GM21723 (cell line): Measurements from ENCODE around the gene PUSL1.

Experiments
- ATAC-seq: cut with Tn5 transposase; IDR thresholded peaks from one replicate; pipeline ENCODE4 v1.9.1; 2021; ENCODE audit warnings: mild to moderate bottlenecking, moderate library complexity; ENCODE audit not compliant: unreplicated experiment

PUSL1 gene

GRCh38 chr1:1321477-1321876, 13.1 kb downstream of the PUSL1 start:
- no peak for ATAC-seq

GRCh38 chr1:1322418-1322817, 14.0 kb downstream of the PUSL1 start:
- no peak for ATAC-seq

- no peak for ATAC-seq
Measured at GRCh38 chr1:1322952-1323351, 14.6 kb downstream of the PUSL1 start.

DNA sequence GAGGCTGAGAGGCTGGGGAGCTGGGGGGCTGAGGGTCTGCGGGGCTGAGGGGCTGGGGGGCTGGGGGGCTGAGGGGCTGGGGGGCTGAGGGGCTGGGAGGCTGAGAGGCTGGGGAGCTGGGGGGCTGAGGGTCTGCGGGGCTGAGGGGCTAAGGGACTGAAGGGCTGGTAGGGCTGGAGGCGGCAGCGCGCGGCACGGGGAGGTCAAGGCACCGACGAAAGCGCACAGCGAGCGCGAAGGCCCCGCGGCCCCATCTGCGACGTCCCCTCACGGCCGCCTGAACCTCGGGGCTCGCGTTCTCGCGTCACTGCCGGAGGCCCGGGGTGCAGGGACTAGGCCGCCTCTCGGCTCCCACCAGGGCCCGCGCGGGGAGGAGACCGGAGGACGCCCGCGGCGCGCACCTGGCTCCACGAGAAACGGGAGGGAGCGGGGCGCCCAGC, 15.7 kb downstream of the PUSL1 start:
- peak; percentile 28 for ATAC-seq

DNA sequence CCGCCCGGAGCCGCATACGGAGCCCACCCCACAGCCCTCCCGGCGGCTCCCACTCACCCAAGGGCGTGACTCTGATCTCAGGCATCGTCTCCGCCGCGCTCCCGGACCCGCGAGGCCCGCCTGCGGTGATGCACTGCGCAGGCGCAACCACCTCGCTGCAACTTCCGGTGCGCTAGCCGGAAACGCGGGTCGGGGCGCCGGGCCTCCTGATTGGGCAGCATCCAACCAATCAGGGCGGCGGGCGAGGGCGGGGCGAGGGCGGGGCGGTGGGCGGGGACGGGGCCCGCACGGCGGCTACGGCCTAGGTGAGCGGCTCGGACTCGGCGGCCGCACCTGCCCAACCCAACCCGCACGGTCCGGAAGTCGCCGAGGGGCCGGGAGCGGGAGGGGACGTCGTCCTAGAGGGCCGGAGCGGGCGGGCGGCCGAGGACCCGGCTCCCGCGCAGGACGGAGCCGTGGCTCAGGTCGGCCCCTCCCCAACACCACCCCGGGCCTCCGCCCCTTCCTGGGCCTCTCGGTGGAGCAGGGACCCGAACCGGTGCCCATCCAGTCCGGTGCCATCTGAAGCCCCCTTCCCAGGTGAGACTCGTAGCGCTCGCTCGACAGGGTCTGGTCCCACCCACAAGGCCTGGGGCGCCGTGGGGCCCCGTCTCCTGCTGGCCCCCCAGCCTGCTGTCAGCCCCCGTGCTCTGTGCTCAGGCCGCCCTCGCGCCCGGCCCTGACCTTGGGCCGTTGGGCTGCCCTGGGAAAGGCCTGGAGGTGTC, 16.3 kb downstream of the PUSL1 start, which contains the start of the genes CPTP and INTS11:
CPTP (plus strand) TSS at position 279 of the 764 bp plus-strand sequence. CDS start 2,109 bp downstream, outside the sequence.
INTS11 (minus strand) TSS at position 137 of the 764 bp plus-strand sequence; CDS start at position 85, 52 bp downstream.
- peak; percentile 70 for ATAC-seq

- no peak for ATAC-seq
Measured at GRCh38 chr1:1325288-1326074, 17.1 kb downstream of the PUSL1 start.

DNA sequence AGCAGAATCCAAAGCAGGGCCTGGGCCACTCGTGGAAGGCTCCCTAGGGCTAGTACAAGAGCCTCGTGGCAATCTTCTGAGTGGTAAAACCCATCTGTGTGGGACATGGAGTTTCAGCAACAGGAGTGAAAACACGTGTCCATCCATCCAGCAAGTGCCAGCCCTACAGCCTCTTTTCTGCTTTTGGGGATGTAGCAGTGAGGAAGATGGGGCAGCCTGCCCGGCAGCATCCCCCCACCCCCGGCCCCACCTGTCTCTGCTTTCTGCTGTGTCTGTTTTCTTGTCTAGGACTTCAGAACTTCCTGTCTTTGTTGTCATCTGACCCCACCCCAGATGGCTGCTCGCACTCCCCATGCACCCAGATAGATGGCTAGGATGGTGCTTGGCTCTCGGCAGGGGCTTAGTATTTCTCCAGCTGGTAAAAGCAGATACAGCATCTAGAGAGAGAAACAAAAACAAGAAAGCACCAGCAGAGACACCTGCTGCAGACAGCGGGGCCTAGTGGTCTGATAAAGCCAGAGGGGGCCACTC, 17.7 kb downstream of the PUSL1 start:
- ATAC-seq, result no peak

- ATAC-seq, result no peak
Measured at GRCh38 chr1:1327291-1327690, 18.9 kb downstream of the PUSL1 start.

DNA sequence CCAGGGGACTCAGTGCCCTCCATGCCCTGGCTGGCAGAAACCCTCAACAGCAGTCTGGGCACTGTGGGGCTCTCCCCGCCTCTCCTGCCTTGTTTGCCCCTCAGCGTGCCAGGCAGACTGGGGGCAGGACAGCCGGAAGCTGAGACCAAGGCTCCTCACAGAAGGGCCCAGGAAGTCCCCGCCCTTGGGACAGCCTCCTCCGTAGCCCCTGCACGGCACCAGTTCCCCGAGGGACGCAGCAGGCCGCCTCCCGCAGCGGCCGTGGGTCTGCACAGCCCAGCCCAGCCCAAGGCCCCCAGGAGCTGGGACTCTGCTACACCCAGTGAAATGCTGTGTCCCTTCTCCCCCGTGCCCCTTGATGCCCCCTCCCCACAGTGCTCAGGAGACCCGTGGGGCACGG, 19.9 kb downstream of the PUSL1 start:
- no peak for ATAC-seq

DNA sequence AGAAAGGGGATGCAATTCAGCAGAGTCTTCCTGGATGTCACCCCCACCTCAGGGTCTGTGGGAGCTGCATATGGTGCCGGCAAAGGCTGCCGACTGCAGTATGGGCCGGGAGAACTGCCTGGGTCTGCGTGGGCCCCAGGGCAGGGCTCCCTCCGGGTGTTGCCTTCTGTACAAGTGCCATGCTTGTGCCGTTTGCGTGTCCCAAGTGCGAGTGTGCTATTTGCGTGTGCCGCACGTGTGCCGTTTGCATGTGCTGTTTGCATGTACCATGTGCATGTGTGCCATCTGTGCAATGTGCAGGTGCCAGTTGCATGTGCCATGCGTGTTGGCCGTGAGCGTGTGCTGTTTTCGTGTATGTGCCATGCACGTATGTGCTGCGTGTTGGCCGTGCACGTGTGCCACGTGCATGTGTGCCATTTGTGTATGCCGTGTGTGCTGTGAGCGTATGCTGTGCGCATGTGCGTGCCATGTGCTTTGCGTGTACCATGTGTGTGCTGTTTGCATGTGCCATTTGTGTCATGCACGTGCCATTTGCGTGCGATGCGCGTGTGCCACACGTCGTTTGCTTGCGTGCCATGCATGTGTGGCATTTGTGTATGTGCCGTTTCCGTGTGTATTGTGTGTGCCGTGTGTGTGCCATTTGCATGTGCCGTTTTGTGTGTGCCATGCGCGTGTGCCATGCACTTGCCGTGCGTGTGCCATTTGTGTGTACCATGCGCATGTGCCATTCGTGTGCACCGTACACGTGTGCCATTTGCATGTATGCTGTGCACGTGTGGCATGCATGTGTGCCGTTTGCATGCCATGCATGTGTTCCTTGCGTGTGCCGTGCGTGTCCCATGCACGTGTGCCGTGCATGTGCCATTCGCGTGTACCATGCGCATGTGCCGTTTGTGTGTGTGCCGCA, 21.2 kb downstream of the PUSL1 start:
- no peak for ATAC-seq

GRCh38 chr1:1330366-1331067, 22.1 kb downstream of the PUSL1 start:
- ATAC-seq, result no peak

DNA sequence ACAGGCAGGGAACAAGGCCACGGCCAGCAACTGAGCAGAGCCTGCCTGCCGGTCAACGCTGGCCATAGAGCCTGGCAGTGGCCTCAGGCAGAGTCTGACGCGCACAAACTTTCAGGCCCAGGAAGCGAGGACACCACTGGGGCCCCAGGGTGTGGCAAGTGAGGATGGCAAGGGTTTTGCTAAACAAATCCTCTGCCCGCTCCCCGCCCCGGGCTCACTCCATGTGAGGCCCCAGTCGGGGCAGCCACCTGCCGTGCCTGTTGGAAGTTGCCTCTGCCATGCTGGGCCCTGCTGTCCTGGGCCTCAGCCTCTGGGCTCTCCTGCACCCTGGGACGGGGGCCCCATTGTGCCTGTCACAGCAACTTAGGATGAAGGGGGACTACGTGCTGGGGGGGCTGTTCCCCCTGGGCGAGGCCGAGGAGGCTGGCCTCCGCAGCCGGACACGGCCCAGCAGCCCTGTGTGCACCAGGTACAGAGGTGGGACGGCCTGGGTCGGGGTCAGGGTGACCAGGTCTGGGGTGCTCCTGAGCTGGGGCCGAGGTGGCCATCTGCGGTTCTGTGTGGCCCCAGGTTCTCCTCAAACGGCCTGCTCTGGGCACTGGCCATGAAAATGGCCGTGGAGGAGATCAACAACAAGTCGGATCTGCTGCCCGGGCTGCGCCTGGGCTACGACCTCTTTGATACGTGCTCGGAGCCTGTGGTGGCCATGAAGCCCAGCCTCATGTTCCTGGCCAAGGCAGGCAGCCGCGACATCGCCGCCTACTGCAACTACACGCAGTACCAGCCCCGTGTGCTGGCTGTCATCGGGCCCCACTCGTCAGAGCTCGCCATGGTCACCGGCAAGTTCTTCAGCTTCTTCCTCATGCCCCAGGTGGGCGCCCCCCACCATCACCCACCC, 22.9 kb downstream of the PUSL1 start, which contains the start of gene TAS1R3:
TAS1R3 (plus strand) TSS at position 213 of the 898 bp plus-strand sequence; CDS start at position 279, 66 bp downstream.
- ATAC-seq, result no peak

DNA sequence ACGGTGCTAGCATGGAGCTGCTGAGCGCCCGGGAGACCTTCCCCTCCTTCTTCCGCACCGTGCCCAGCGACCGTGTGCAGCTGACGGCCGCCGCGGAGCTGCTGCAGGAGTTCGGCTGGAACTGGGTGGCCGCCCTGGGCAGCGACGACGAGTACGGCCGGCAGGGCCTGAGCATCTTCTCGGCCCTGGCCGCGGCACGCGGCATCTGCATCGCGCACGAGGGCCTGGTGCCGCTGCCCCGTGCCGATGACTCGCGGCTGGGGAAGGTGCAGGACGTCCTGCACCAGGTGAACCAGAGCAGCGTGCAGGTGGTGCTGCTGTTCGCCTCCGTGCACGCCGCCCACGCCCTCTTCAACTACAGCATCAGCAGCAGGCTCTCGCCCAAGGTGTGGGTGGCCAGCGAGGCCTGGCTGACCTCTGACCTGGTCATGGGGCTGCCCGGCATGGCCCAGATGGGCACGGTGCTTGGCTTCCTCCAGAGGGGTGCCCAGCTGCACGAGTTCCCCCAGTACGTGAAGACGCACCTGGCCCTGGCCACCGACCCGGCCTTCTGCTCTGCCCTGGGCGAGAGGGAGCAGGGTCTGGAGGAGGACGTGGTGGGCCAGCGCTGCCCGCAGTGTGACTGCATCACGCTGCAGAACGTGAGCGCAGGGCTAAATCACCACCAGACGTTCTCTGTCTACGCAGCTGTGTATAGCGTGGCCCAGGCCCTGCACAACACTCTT, 23.8 kb downstream of the PUSL1 start:
- no peak for ATAC-seq

GRCh38 chr1:1332774-1333480, 24.5 kb downstream of the PUSL1 start:
- no peak for ATAC-seq

DNA sequence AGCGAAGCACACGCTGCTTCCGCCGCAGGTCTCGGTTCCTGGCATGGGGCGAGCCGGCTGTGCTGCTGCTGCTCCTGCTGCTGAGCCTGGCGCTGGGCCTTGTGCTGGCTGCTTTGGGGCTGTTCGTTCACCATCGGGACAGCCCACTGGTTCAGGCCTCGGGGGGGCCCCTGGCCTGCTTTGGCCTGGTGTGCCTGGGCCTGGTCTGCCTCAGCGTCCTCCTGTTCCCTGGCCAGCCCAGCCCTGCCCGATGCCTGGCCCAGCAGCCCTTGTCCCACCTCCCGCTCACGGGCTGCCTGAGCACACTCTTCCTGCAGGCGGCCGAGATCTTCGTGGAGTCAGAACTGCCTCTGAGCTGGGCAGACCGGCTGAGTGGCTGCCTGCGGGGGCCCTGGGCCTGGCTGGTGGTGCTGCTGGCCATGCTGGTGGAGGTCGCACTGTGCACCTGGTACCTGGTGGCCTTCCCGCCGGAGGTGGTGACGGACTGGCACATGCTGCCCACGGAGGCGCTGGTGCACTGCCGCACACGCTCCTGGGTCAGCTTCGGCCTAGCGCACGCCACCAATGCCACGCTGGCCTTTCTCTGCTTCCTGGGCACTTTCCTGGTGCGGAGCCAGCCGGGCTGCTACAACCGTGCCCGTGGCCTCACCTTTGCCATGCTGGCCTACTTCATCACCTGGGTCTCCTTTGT, 25.3 kb downstream of the PUSL1 start:
- no peak for ATAC-seq

DNA sequence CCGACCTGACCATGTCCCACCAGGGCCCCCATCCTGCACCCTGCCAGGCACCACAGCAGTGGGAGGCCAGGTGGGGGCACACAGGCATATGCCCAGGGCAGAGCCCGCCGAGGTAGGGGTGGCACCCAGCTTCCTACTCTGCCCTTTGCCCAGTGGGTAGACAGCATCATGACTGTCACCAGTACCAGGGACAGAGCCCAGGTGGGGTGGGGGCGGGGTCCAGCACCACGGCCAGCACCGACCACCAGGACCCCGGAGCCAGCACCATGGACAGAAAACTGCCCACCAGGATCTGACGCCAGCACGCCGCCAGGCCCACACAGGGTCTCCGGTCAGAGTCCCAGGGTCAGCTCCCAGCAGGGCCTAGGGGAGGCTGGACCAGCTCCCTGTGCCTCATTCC, 26.4 kb downstream of the PUSL1 start:
- no peak for ATAC-seq

DNA sequence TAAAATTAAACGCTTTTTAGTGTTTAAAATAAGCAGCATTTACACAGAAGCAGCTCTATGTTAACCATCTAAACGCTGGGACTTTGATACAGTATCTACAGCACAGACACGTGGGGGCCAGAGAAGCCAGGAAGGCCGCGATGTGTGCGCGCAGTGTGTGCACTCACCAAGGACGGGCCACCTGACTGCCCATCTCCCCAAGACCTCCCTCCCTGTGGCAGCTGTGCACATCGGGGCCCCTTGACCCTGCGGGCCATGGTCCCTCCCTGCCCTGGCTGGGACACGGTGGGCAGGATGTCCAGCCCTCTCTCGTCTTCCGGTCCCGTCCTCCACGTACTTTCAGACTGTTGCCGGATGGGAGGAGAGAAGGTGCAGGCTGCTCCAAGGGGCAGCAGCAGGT, 26.9 kb downstream of the PUSL1 start:
- ATAC-seq, result no peak
